Measurements from ENCODE around the gene MCF2L2. TPM values are rescaled to one million over a fixed set of nuclear protein-coding genes. Genes with fewer than 3 reads are reported as not detected.
A peak's percentile ranks its signal among the peaks of the same experiment; 100 is the strongest.

Gene MCF2L2
- total and polyA plus RNA-seq, 10 donors = 0.46 to 37.7 (median 17.6) TPM

DNA sequence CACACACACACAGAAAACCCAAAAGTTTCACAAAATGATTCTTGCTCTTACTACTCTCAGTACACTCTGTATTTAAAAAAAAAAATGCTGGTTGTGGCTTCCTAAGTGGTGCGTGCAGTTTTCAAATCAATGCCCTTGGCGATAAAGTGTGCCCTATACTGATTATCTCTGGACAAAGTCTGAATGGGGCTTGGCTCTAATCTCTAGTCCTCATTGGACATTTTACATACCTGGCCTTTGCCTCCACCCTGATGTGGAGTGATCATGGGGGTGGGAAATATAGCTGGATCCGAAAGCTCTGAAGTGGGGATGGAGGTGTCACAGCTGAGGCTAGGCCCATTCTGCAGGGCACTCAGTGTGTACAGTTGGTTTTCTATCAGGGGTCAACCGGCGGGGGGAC lies 161.3 kb downstream of the MCF2L2 start:
- Histone ChIP-seq H3K36me3 (peaks cover 0 to 27% (median 3%) of the 10 kb centered on the region in 6 donors), H3K4me1 (peaks cover 0 to 24% (median 5%) of the 10 kb centered on the region in 6 donors), H3K4me3 (no peak overlapping the region), H3K27me3 (replicated peaks in 1 of 7) (no peaks in the 10 kb centered on the region), H3K27ac (no peak overlapping the region), H3K9me3 (no peaks in the 10 kb centered on the region)
- no peak for TF ChIP-seq POLR2AphosphoS5 (IDR thresholded peaks at IDR 0.05)
- TF ChIP-seq, protein P1, sequence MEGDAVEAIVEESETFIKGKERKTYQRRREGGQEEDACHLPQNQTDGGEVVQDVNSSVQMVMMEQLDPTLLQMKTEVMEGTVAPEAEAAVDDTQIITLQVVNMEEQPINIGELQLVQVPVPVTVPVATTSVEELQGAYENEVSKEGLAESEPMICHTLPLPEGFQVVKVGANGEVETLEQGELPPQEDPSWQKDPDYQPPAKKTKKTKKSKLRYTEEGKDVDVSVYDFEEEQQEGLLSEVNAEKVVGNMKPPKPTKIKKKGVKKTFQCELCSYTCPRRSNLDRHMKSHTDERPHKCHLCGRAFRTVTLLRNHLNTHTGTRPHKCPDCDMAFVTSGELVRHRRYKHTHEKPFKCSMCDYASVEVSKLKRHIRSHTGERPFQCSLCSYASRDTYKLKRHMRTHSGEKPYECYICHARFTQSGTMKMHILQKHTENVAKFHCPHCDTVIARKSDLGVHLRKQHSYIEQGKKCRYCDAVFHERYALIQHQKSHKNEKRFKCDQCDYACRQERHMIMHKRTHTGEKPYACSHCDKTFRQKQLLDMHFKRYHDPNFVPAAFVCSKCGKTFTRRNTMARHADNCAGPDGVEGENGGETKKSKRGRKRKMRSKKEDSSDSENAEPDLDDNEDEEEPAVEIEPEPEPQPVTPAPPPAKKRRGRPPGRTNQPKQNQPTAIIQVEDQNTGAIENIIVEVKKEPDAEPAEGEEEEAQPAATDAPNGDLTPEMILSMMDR (IDR thresholded peaks at IDR 0.05 in 8 of 11, conservative IDR thresholded peaks at IDR 0.05 in 3 of 11) = no peak
- 94 to 97% (median 96%) methylated on average over 5 of the region's 5 CpGs for WGBS, 5 donors
- intact Hi-C loops (cut with DNase I; ENCODE audit: low total_unique reads) = no loop called here
- DNase-seq = no peak

DNA sequence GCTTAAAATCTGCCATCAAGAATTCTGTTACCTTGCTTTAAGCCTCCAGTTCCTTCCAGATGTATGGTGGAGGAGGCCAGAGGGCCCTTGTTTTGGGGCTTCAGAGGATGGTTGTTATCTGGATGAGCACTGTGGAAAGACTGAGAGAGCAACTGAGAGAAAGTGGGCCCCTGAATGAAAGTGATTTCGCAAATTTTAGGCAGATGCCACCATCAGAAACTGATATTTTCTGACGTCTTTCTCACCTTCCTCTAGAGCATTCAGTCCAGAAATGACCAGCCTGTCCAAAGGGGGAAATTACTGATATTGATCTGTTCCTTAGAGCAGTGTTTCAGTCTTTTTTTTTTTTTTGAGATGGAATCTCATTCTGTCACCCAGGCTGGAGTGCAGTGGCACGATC lies 162.0 kb downstream of the MCF2L2 start:
- no peak overlapping the region for H3K4me3 ChIP-seq
- no peaks in the 10 kb centered on the region for H3K27me3 ChIP-seq (replicated peaks in 1 of 7)
- 73 to 93% (median 76%) methylated on average over 3 of the region's 3 CpGs for WGBS, 5 donors
- H3K27ac ChIP-seq = no peak overlapping the region
- peaks cover 0 to 25% (median 5%) of the 10 kb centered on the region in 6 donors for H3K4me1 ChIP-seq
- no peaks in the 10 kb centered on the region for H3K9me3 ChIP-seq
- no peak for TF ChIP-seq POLR2AphosphoS5 (IDR thresholded peaks at IDR 0.05)
- TF ChIP-seq, protein P1 (IDR thresholded peaks at IDR 0.05 in 8 of 11, conservative IDR thresholded peaks at IDR 0.05 in 3 of 11) = no peak
- no peak for TF ChIP-seq POLR2A (IDR thresholded peaks at IDR 0.05)
- H3K36me3 ChIP-seq = peaks cover 0 to 27% (median 3%) of the 10 kb centered on the region in 6 donors
- intact Hi-C loops (cut with DNase I; ENCODE audit: low total_unique reads) = no loop called here
- no peak for DNase-seq

DNA sequence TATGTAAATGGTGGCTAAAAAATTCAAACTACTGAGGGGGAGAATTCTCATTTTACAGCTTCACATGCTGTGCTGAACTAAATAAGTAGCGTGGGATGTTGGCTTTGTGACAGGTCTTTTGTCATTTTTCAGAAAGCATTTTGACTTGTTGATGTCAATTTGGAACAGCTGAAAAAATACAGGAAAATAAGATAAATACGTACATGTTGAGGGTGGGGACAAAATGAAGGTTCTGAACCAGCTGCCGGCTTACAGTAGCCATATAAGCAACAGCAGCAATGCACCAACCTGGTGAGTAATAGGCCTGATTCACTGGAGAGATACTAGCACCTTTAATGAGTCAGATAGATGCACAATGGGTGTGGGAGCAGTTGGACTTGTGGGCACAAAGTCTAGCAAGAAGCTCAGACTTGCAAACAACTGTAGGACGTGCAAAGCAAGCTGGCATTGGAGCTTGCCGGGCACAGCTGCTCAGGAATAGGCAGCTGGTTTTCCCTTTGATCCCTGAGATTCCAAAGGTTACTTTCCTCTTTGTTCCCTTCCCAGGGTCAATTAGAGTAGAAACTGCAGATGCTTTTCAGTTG lies 162.5 kb downstream of the MCF2L2 start:
- DNase-seq = no peak
- Histone ChIP-seq H3K36me3 (peaks cover 0 to 27% (median 3%) of the 10 kb centered on the region in 6 donors), H3K27ac (peak overlapping the region in 3 of 8 donors; percentile 33 to 52 (median 33)), H3K4me1 (peaks cover 0 to 30% (median 7%) of the 10 kb centered on the region in 6 donors), H3K9me3 (no peaks in the 10 kb centered on the region), H3K27me3 (replicated peaks in 1 of 7) (no peaks in the 10 kb centered on the region), H3K4me3 (no peak overlapping the region)
- intact Hi-C loops (cut with DNase I; ENCODE audit: low total_unique reads) = no loop called here
- 76 to 89% (median 86%) methylated on average over 5 of the region's 5 CpGs for WGBS, 5 donors
- TF ChIP-seq POLR2AphosphoS5 (IDR thresholded peaks at IDR 0.05) (no peak), POLR2A (IDR thresholded peaks at IDR 0.05) (no peak)
- TF ChIP-seq, protein P1 (IDR thresholded peaks at IDR 0.05 in 8 of 11, conservative IDR thresholded peaks at IDR 0.05 in 3 of 11) = no peak

DNA sequence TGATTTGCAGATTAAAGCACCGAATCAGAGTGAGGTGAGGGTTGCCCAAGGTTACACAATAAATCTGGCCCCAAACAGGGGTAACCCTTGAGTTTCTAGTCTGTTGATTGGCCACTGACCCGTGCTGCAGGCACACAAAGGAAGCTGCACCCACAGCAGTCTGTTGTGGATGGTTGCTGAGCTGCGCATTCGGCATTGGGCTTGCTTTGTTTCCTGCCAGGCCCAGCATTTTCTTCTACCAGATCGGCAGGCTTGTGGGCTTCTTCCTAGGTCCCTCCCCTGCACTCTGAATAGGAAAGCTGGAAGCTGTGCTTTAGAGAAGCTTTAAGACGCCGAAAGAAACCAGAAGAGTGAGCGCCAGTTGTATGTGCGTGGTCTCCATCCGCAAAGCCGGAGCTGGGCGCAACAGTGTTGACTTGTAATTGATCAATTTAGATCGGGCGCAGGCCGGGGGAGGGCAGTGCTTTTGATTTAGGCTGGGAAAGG lies 163.2 kb downstream of the MCF2L2 start:
- no peaks in the 10 kb centered on the region for H3K9me3 ChIP-seq
- peak overlapping the region in 6 of 8 donors; percentile 9 to 52 (median 33) for H3K27ac ChIP-seq
- WGBS, 5 donors = 48 to 58% (median 54%) methylated on average over 15 of the region's 15 CpGs
- no peaks in the 10 kb centered on the region for H3K27me3 ChIP-seq (replicated peaks in 1 of 7)
- no peak for DNase-seq
- intact Hi-C loops (cut with DNase I; ENCODE audit: low total_unique reads) = no loop called here
- peaks cover 0 to 38% (median 11%) of the 10 kb centered on the region in 6 donors for H3K4me1 ChIP-seq
- H3K36me3 ChIP-seq = peaks cover 0 to 22% (median 1%) of the 10 kb centered on the region in 6 donors
- H3K4me3 ChIP-seq = no peak overlapping the region
- TF ChIP-seq POLR2AphosphoS5 (IDR thresholded peaks at IDR 0.05) = peak in 1 of 3 donors; percentile 13
- no peak for TF ChIP-seq POLR2A (IDR thresholded peaks at IDR 0.05)

Data from spleen (tissue), 11 donors.